ENCODE data around the gene MINPP1.
"Not testable (repeated sequence)": the region's sequence is repeated elsewhere in the genome, so short reads cannot be mapped to it uniquely, and the experiment has no call there.

The MINPP1 gene

GRCh38 chr10:87565010-87565409 lies 60.3 kb downstream of the MINPP1 start:
- no peak for DNase-seq (ENCODE audit: low read depth)

GRCh38 chr10:87575851-87576250 lies 71.2 kb downstream of the MINPP1 start:
- DNase-seq (ENCODE audit: low read depth), result no peak

DNA sequence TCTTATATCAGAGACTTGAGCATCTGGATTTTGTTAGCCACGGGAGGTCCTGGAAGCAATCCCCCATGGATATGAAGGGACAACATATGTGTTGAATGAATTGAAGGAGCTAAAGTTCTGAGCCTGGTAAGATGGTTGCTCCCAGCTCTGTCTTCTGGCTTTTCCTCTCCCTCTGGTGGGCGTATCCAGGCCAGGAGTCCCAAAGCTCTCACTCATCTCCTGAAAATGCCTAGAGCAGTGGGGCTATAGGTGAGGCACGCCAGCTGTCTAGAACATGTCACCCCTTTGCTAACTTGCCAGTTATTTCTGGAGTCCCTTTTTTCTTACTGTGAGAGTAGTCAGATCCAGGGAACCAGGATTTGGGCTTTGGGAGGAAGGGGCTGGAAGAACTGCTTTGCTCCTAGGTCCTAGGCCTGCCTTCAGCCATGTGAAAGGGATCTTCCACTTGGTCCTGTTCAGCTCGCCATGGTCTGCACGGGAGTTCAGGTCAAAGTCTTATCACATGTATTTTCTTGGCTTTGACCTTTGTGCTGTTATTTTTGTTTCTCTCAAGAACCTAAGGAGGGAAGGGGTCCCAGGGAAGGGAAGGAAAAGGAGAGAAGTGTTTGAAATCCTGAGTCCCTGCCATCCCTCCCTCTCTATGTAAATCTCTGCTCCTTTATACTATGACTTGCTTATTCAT lies 73.6 kb downstream of the MINPP1 start:
- DNase-seq (ENCODE audit: low read depth), result no peak

DNA sequence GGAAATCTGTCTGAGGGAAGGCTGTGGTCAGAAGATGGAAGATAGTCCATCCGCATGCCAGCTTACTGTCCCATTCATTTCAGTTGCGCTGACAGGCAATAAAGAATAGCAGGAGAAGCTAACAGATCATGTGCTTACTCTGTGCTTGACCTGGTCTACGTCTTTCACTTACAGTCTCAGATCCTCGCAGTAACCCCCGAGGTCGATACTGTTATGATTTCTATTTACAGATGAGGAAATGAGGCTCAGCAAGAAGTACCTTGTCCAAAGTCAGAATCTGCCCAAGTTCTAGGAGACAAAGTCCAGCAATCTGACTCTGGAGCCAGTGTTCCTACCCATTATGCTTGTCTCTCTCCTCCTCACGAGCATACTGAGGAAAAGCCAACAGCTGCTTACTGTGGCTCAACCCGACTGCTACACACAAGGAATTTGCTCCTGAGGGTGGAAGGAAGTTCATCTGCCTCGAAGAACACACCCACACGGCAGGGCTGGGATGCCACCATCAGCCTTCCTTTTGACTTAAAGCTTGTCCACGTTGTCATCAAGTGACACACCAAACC lies 74.2 kb downstream of the MINPP1 start:
- no peak for DNase-seq (ENCODE audit: low read depth)

DNA sequence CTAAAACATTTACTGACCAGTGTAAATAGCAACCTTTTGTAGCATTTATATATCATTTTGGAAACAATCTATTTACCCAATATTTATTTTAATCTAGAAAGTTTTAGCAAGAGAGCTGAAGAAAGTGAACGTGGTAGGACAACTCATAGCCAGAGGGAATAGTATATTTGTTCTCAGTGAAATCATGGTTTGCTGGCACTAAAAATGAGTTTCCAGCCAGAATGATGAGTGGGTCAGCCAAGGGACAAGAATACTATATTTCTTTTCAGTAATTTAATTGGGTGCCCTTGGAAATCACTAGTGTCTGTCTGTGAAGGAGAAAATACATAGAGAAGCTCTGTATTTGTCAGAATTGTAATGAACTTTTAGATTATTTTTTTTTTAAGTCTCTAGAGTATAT lies 74.9 kb downstream of the MINPP1 start:
- DNase-seq (ENCODE audit: low read depth), result no peak

DNA sequence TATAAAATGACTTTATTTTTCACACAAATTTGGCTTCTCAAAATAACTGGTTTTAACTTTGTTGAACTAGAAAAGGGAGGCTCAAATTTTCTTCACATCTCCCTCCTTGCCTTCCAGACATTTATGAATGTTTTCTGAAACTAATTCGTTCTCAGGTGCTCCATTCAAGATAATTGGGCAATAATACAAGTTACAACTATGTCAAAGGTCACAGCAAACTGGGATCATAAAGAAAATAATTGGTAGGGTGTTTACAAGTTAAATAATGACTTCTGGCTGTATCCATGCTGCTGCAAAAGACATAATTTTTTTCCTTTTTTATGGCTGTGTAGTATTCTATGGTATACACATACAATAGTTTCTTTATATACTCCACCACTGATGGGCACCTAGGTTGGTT lies 75.3 kb downstream of the MINPP1 start:
- no peak for DNase-seq (ENCODE audit: low read depth)

DNA sequence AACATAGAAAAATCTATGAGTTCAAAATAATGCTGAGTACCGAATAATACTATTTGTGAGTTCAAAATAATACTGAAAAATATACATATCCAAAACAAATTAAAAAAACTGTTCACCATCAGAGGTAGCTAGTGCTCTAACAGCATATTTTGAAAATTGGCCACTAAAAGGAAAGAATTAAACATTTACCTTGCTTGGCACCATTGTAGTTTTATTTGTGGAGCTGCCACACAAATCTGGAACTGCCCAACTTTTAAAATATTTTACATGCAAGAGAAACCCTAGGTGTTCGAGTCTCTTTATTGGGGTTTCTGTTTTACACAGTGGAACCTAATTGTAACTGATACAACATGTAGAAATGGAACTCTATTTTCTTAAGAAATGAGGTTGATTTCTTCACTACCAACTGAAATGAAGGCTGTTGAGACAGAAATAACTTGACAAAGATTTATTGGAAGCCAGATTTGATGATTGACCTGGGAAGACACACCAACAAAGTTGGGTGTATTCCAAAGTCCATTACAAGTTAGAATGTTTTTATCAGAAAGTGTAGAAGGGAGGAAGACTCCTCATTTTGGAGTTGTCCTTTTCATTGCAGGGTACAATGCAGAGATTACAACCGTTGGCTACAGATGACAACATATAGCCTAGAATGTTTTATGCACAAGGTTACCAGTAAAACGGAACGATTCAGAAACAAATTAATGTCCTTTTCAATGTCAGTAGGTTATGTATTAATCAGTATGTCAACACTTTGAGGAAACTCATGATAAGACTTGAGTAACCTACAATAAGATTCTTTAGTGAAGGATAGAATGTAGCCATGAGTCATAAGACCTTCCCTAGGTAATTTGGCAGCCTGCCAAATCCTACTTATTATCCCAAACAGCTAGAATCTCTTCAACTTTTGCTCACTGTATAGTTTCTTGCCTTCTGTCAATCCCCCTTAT lies 81.1 kb downstream of the MINPP1 start:
- DNase-seq (ENCODE audit: low read depth), result no peak

DNA sequence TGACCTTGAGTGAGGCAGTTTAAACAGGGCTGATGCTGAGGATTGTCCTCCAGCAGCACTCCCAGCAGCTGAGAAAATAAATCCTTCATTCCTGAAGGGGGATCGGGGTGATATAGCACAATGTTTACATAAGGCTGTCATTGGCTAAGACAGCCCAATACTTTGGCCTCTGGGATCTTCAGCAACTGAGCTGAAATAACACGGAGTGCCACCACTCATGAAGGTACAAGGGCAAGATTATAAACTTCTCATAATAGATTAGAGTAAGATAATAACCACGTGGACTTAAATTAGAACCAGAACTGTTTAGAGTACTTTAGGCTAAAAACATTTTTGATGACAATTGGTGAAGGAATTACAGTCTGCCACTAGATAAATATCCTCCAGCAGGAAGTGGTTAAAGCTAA lies 85.0 kb downstream of the MINPP1 start:
- DNase-seq (ENCODE audit: low read depth), result no peak

DNA sequence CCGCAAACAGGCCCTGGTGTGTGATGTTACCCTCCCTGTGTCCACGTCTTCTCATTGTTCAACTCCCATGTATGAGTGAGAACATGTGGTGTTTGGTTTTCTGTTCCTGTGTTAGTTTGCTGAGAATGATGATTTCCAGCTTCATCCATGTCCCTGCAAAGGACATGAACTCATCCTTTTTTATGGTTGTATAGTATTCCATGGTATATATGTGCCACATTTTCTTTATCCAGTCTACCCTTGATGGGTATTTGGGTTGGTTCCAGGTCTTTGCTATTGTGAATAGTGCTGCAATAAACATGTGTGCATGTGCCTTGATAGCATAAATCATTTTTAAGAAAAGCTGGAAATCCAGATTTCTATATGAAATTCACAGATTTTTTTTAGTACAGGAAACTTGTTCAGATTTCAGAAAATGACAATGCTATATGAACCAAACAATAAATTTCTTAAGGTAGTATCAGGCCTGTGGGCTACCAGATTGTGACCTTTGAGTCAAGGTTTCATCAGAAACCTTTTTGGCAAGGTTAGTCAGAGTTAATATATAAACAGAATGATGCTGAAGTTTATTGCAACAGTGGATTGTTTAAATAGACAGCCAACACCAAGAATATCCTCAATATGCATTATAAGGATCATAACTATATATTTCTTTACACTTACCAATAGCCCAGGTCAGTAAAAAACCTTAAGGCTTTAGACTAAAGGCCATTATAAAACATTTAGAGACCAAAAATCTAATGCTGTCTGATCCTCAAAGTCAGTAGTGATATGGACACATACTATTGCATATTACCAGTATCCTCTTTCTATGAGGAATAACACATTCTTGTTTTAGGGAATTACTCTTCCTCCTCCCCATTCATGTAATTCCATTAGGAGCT lies 86.3 kb downstream of the MINPP1 start:
- no peak for DNase-seq (ENCODE audit: low read depth)

- DNase-seq (ENCODE audit: low read depth), result no peak
These were observed 86.8 kb downstream of the MINPP1 start for GRCh38 chr10:87591589-87591886.

- not testable (repeated sequence) for DNase-seq (ENCODE audit: low read depth)
These were observed 88.2 kb downstream of the MINPP1 start for GRCh38 chr10:87592920-87593319.

- no peak for DNase-seq (ENCODE audit: low read depth)
These were observed 89.0 kb downstream of the MINPP1 start for GRCh38 chr10:87593702-87594101.

GRCh38 chr10:87594181-87594580 lies 89.5 kb downstream of the MINPP1 start:
- DNase-seq (ENCODE audit: low read depth), result no peak

- no peak for DNase-seq (ENCODE audit: low read depth)
These were observed 90.2 kb downstream of the MINPP1 start for GRCh38 chr10:87594864-87595263.

DNA sequence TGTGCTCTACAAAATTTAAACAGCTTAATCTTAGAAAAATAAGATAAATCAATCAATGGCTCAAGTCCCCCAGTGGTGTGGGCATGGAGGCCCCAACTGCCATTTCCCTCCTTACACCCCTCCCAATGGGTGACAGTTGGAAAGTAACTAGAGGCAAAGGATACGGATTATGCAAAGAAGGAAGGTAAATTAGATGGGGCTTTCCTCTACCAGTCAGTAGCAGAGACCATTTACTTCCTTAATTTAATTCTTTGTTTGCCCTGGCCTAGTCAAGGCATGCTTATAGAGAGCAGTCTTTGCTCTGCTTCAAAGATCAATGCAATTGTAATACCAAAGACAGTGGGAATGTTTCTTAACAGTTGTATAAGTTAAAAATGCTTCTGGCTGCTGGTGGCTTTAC lies 91.7 kb downstream of the MINPP1 start:
- DNase-seq (ENCODE audit: low read depth), result no peak

GRCh38 chr10:87598700-87599099 lies 94.0 kb downstream of the MINPP1 start:
- no peak for DNase-seq (ENCODE audit: low read depth)

- no peak for DNase-seq (ENCODE audit: low read depth)
These were observed 95.9 kb downstream of the MINPP1 start for GRCh38 chr10:87600581-87600980.

Measured in HS-27A (cell line).